Astrocyte (in vitro differentiated cells and primary cell): ENCODE measurements around the gene ZNF543.

ENCODE experiments used
- EZH2 ChIP-seq: IDR thresholded peaks from 2 replicates; pipeline ENCODE4 v1.6.1; 2012; ENCODE audit warnings: mild to moderate bottlenecking, low read length, inconsistent platforms; ENCODE audit not compliant: insufficient read depth
- TF ChIP-seq, protein P1 (sequence below): IDR thresholded peaks from 2 replicates; pipeline ENCODE4 v1.5.1; 2011; ENCODE audit warnings: low read depth, mild to moderate bottlenecking, inconsistent platforms, low read length, moderate library complexity; ENCODE audit not compliant: insufficient read depth

DNA sequence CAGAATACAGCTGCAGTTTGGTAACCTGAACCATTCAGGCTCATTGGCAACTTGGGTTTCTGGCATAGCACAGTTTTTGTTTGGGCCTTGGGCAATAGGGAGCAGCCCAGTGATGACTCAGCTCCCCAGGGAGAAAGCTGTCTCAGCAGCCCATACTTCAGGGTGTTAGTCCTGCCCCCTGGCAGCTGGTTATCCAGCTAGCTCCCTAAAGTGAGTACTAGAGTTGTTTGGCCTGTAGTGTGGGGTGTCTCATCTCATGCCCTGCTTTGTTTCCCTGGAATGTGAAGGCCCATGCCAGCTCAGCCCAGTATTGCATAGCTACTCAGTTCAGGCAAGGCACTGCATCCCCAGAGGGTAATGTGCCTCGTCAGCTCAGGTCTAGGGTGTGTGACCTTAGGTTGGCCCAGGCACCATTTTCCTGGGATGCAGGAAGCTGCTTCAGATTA is 18.2 kb upstream of the ZNF543 start:
- TF ChIP-seq, protein P1, sequence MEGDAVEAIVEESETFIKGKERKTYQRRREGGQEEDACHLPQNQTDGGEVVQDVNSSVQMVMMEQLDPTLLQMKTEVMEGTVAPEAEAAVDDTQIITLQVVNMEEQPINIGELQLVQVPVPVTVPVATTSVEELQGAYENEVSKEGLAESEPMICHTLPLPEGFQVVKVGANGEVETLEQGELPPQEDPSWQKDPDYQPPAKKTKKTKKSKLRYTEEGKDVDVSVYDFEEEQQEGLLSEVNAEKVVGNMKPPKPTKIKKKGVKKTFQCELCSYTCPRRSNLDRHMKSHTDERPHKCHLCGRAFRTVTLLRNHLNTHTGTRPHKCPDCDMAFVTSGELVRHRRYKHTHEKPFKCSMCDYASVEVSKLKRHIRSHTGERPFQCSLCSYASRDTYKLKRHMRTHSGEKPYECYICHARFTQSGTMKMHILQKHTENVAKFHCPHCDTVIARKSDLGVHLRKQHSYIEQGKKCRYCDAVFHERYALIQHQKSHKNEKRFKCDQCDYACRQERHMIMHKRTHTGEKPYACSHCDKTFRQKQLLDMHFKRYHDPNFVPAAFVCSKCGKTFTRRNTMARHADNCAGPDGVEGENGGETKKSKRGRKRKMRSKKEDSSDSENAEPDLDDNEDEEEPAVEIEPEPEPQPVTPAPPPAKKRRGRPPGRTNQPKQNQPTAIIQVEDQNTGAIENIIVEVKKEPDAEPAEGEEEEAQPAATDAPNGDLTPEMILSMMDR, result no peak
- no peak for TF ChIP-seq EZH2
